HepG2 (cell line): ENCODE data around the gene SLC25A25. TPM values are rescaled to one million over a fixed set of nuclear protein-coding genes. Genes with fewer than 3 reads are reported as not detected.

ENCODE experiments used
- ARNT2 ChIP-seq: sonication (generic); formaldehyde crosslinking; IDR thresholded peaks from 2 replicates; pipeline ENCODE4 v1.8.0; 2022; ENCODE audit warnings: mild to moderate bottlenecking, low read depth, missing genetic modification reagents, moderate library complexity
- BRF2 ChIP-seq: sonication (generic); formaldehyde crosslinking; IDR thresholded peaks from 2 replicates; pipeline ENCODE4 v1.8.1; 2022; ENCODE audit warnings: mild to moderate bottlenecking, missing genetic modification reagents
- GABPA ChIP-seq, 2 experiments: IDR thresholded peaks; 2 replicates each; pipeline ENCODE4 v1.6.1; 2011 to 2016; ENCODE audit warnings: low read depth in 2 of 2, low read length in 1 of 2, missing biosample characterization in 1 of 2, missing genetic modification characterization in 1 of 2
- HNRNPUL1 ChIP-seq: fragments of 200-400 bp; formaldehyde crosslinking; IDR thresholded peaks from 2 replicates; pipeline ENCODE4 v1.6.1; 2017; ENCODE audit warnings: low read depth, mild to moderate bottlenecking, low read length, moderate library complexity
- IRX3 ChIP-seq: sonication (generic); formaldehyde crosslinking; IDR thresholded peaks from 2 replicates; pipeline ENCODE4 v1.8.1; 2023; ENCODE audit warnings: mild to moderate bottlenecking, low read depth, missing genetic modification reagents, borderline replicate concordance
- MTERF4 ChIP-seq: sonication (generic); formaldehyde crosslinking; IDR thresholded peaks from 2 replicates; pipeline ENCODE4 v1.8.0; 2023; ENCODE audit warnings: mild to moderate bottlenecking, missing genetic modification reagents
- PATZ1 ChIP-seq: sonication (generic); formaldehyde crosslinking; IDR thresholded peaks from 2 replicates; pipeline ENCODE4 v1.4.0; 2020; ENCODE audit warnings: missing genetic modification reagents
- PREB ChIP-seq: sonication (generic); formaldehyde crosslinking; IDR thresholded peaks from 2 replicates; pipeline ENCODE4 v1.4.0; 2020; ENCODE audit warnings: missing genetic modification reagents
- RFXAP ChIP-seq: sonication (generic); formaldehyde crosslinking; IDR thresholded peaks from 2 replicates; pipeline ENCODE4 v1.4.0; 2020; ENCODE audit warnings: missing genetic modification reagents, borderline replicate concordance
- SALL2 ChIP-seq: sonication (generic); formaldehyde crosslinking; IDR thresholded peaks from 2 replicates; pipeline ENCODE4 v1.8.1; 2023; ENCODE audit warnings: mild to moderate bottlenecking, missing genetic modification reagents, inconsistent platforms
- SMC3 ChIP-seq: IDR thresholded peaks from 2 replicates; pipeline ENCODE4 v1.6.1; 2011; ENCODE audit warnings: low read length, improper control_type of control experiment
- THYN1 ChIP-seq: sonication (generic); formaldehyde crosslinking; IDR thresholded peaks from 2 replicates; pipeline ENCODE4 v1.8.1; 2023; ENCODE audit warnings: low read depth, mild to moderate bottlenecking, moderate library complexity, missing genetic modification reagents, borderline replicate concordance
- ZFP41 ChIP-seq: sonication (generic); formaldehyde crosslinking; IDR thresholded peaks from 2 replicates; pipeline ENCODE4 v1.4.0; 2020; ENCODE audit warnings: mild to moderate bottlenecking, missing genetic modification reagents, borderline replicate concordance
- ZMYM3 ChIP-seq: sonication (generic); formaldehyde crosslinking; IDR thresholded peaks from 2 replicates; pipeline ENCODE4 v1.5.1; 2020; ENCODE audit warnings: mild to moderate bottlenecking, missing genetic modification reagents
- ZNF138 ChIP-seq: sonication (generic); formaldehyde crosslinking; IDR thresholded peaks from 2 replicates; pipeline ENCODE4 v1.5.0; 2020; ENCODE audit warnings: mild to moderate bottlenecking, low read depth, missing genetic modification reagents
- ZNF256 ChIP-seq: sonication (generic); formaldehyde crosslinking; conservative IDR thresholded peaks from 2 replicates; pipeline ENCODE4 v1.4.0; 2020; ENCODE audit warnings: missing genetic modification reagents
- ZNF275 ChIP-seq: sonication (generic); formaldehyde crosslinking; IDR thresholded peaks from 2 replicates; pipeline ENCODE4 v1.8.0; 2022; ENCODE audit warnings: missing genetic modification reagents, mild to moderate bottlenecking, inconsistent platforms, borderline replicate concordance
- ZNF644 ChIP-seq: IDR thresholded peaks from 2 replicates; pipeline ENCODE4 v1.6.1; 2016; ENCODE audit warnings: low read depth
- ZNF691 ChIP-seq: sonication (generic); formaldehyde crosslinking; IDR thresholded peaks from 2 replicates; pipeline ENCODE4 v1.4.0; 2020; ENCODE audit warnings: missing genetic modification reagents, low read depth, mild to moderate bottlenecking, borderline replicate concordance
- ZNF761 ChIP-seq: sonication (generic); formaldehyde crosslinking; conservative IDR thresholded peaks from 2 replicates; pipeline ENCODE4 v1.4.0; 2020; ENCODE audit warnings: mild to moderate bottlenecking, missing genetic modification reagents
- polyA plus RNA-seq, 8 experiments: library from polyadenylated mRNA; depleted of rRNA in 3 of 8; stranded (reverse) in 7 of 8; unstranded in 1 of 8; fragments of >200 nt; fragmentation: Illumina TruSeq in 4 of 8; extraction: Trizol in 4 of 8; gene quantifications; 2 replicates each; pipeline versions ENCODE4 v1.2.1 to v1.2.3, GENCODE V29; 2011 to 2016; ENCODE audit warnings: low read depth in 4 of 8, missing spikeins in 1 of 8, mixed read lengths in 1 of 8; ENCODE audit not compliant: insufficient read depth in 1 of 8
- total RNA-seq, 5 experiments: library from RNA; depleted of rRNA; stranded (reverse); fragments of >200 nt; fragmentation: Illumina TruSeq; extraction: Trizol; gene quantifications; 2 replicates each; pipeline ENCODE4 v1.2.3, GENCODE V29; 2016; ENCODE audit warnings: low read depth in 1 of 5

Gene SLC25A25
- total and polyA plus RNA-seq, 2 of the 13 experiments (the other 11 are each of a cell fraction or from before 2014, with no cell fraction given), result 10.5 to 24.8 TPM

GRCh38 chr9:128034821-128035652, 33.0 kb upstream of the SLC25A25 start (continued):
- no peak for TF ChIP-seq GABPA (IDR thresholded peaks at IDR 0.05; ENCODE audit: low read depth, low read length)
- TF ChIP-seq GABPA (CRISPR knock-in tag; IDR thresholded peaks at IDR 0.05; ENCODE audit: low read depth), result no peak
- no peak for TF ChIP-seq ARNT2 (CRISPR knock-in tag)
- no peak for TF ChIP-seq ZNF256 (CRISPR knock-in tag)
- no peak for TF ChIP-seq ZNF644 (CRISPR knock-in tag)
- TF ChIP-seq HNRNPUL1, result no peak
- no peak for TF ChIP-seq PREB (CRISPR knock-in tag)
- TF ChIP-seq BRF2 (CRISPR knock-in tag), result no peak
- no peak for TF ChIP-seq PATZ1 (CRISPR knock-in tag)
- TF ChIP-seq ZFP41 (CRISPR knock-in tag), result no peak
- peak; percentile 91 for TF ChIP-seq SMC3
- no peak for TF ChIP-seq ZNF691
- TF ChIP-seq ZNF761 (CRISPR knock-in tag), result no peak
- no peak for TF ChIP-seq ZNF138 (CRISPR knock-in tag)
- TF ChIP-seq SALL2 (CRISPR knock-in tag), result no peak
- no peak for TF ChIP-seq MTERF4 (CRISPR knock-in tag)
- TF ChIP-seq ZMYM3 (CRISPR knock-in tag), result peak; percentile 65; the same call in 1 of the 2 replicates
- no peak for TF ChIP-seq RFXAP
- no peak for TF ChIP-seq THYN1
- TF ChIP-seq IRX3 (CRISPR knock-in tag), result no peak
- TF ChIP-seq ZNF275 (CRISPR knock-in tag), result no peak
